Measurements from ENCODE around the gene TNNI3.

The TNNI3 gene

GRCh38 chr19:55146705-55147273, 10.7 kb downstream of the TNNI3 start:
- FAIRE-seq, result no peak
- peak; percentile 99 for DNase-seq (ENCODE audit: insufficient read length, low spot score)

GRCh38 chr19:55146078-55146704, 11.3 kb downstream of the TNNI3 start:
- TF ChIP-seq POLR2A (IDR thresholded peaks at IDR 0.05; ENCODE audit: low read depth, low read length), result no peak
- FAIRE-seq (no peak), DNase-seq (ENCODE audit: insufficient read length, low spot score) (peak; percentile 98)

More at GRCh38 chr19:55146705-55147273, 10.7 kb downstream of the TNNI3 start:
- TF ChIP-seq POLR2A (IDR thresholded peaks at IDR 0.05; ENCODE audit: low read depth, low read length), result peak; percentile 69

GRCh38 chr19:55145232-55145631, 12.3 kb downstream of the TNNI3 start:
- DNase-seq (ENCODE audit: insufficient read length, low spot score) (no peak), FAIRE-seq (no peak)
- TF ChIP-seq POLR2A (IDR thresholded peaks at IDR 0.05; ENCODE audit: low read depth, low read length), result no peak

- TF ChIP-seq POLR2A (IDR thresholded peaks at IDR 0.05; ENCODE audit: low read depth, low read length), result no peak
- no peak for FAIRE-seq
- DNase-seq (ENCODE audit: insufficient read length, low spot score), result no peak
Measured at GRCh38 chr19:55141696-55142095, 15.8 kb downstream of the TNNI3 start.

- FAIRE-seq (no peak), DNase-seq (ENCODE audit: insufficient read length, low spot score) (no peak)
- TF ChIP-seq POLR2A (IDR thresholded peaks at IDR 0.05; ENCODE audit: low read depth, low read length), result no peak
Measured at GRCh38 chr19:55137915-55138314, 19.6 kb downstream of the TNNI3 start.

GRCh38 chr19:55136399-55137102, 21.0 kb downstream of the TNNI3 start:
- TF ChIP-seq POLR2A (IDR thresholded peaks at IDR 0.05; ENCODE audit: low read depth, low read length), result no peak
- DNase-seq (ENCODE audit: insufficient read length, low spot score) (no peak), FAIRE-seq (no peak)

GRCh38 chr19:55134736-55135135, 22.8 kb downstream of the TNNI3 start:
- DNase-seq (ENCODE audit: insufficient read length, low spot score) (no peak), FAIRE-seq (no peak)
- no peak for TF ChIP-seq POLR2A (IDR thresholded peaks at IDR 0.05; ENCODE audit: low read depth, low read length)

GRCh38 chr19:55133639-55134444, 23.7 kb downstream of the TNNI3 start:
- TF ChIP-seq POLR2A (IDR thresholded peaks at IDR 0.05; ENCODE audit: low read depth, low read length), result no peak
- no peak for DNase-seq (ENCODE audit: insufficient read length, low spot score)
- no peak for FAIRE-seq

- FAIRE-seq (no peak), DNase-seq (ENCODE audit: insufficient read length, low spot score) (no peak)
- no peak for TF ChIP-seq POLR2A (IDR thresholded peaks at IDR 0.05; ENCODE audit: low read depth, low read length)
Measured at GRCh38 chr19:55132453-55133129, 24.9 kb downstream of the TNNI3 start.

GRCh38 chr19:55131421-55131820, 26.1 kb downstream of the TNNI3 start:
- TF ChIP-seq POLR2A (IDR thresholded peaks at IDR 0.05; ENCODE audit: low read depth, low read length), result no peak
- DNase-seq (ENCODE audit: insufficient read length, low spot score), result no peak
- no peak for FAIRE-seq

- no peak for DNase-seq (ENCODE audit: insufficient read length, low spot score)
- no peak for TF ChIP-seq POLR2A (IDR thresholded peaks at IDR 0.05; ENCODE audit: low read depth, low read length)
- FAIRE-seq, result no peak
Measured at GRCh38 chr19:55119053-55119452, 38.5 kb downstream of the TNNI3 start.

GRCh38 chr19:55118401-55118991, 39.0 kb downstream of the TNNI3 start:
- no peak for TF ChIP-seq POLR2A (IDR thresholded peaks at IDR 0.05; ENCODE audit: low read depth, low read length)
- FAIRE-seq, result no peak
- DNase-seq (ENCODE audit: insufficient read length, low spot score), result no peak

- TF ChIP-seq POLR2A (IDR thresholded peaks at IDR 0.05; ENCODE audit: low read depth, low read length), result peak; percentile 56
- DNase-seq (ENCODE audit: insufficient read length, low spot score) (peak; percentile 100), FAIRE-seq (peak; percentile 65)
Measured at GRCh38 chr19:55117663-55118391, 39.7 kb downstream of the TNNI3 start.
